Raji (cell line): ENCODE measurements around the gene PANK1.

Source experiments
- POLR2A ChIP-seq: IDR thresholded peaks from 2 replicates; pipeline ENCODE4 v1.6.1; 2011; ENCODE audit warnings: low read depth, low read length, control low read depth; ENCODE audit not compliant: insufficient read depth

PANK1 gene

GRCh38 chr10:89604200-89604599 is 40.8 kb downstream of the PANK1 start:
- TF ChIP-seq POLR2A: no peak

GRCh38 chr10:89602919-89603318 is 42.1 kb downstream of the PANK1 start:
- no peak for TF ChIP-seq POLR2A

GRCh38 chr10:89601728-89602361 is 43.2 kb downstream of the PANK1 start:
- no peak for TF ChIP-seq POLR2A

- no peak for TF ChIP-seq POLR2A
Observed at GRCh38 chr10:89600041-89600440, 45.0 kb downstream of the PANK1 start.

GRCh38 chr10:89593043-89593442 is 52.0 kb downstream of the PANK1 start:
- no peak for TF ChIP-seq POLR2A

GRCh38 chr10:89592539-89592938 is 52.5 kb downstream of the PANK1 start:
- TF ChIP-seq POLR2A: no peak

- TF ChIP-seq POLR2A: no peak
Observed at GRCh38 chr10:89591796-89592271, 53.2 kb downstream of the PANK1 start.

GRCh38 chr10:89591111-89591795 is 53.8 kb downstream of the PANK1 start:
- TF ChIP-seq POLR2A: no peak

GRCh38 chr10:89590326-89590725 is 54.7 kb downstream of the PANK1 start:
- no peak for TF ChIP-seq POLR2A

- TF ChIP-seq POLR2A: no peak
Observed at GRCh38 chr10:89589101-89589720, 55.8 kb downstream of the PANK1 start.

GRCh38 chr10:89588671-89589070 is 56.4 kb downstream of the PANK1 start:
- no peak for TF ChIP-seq POLR2A

- TF ChIP-seq POLR2A: no peak
Observed at GRCh38 chr10:89582022-89582421, 63.0 kb downstream of the PANK1 start.

- no peak for TF ChIP-seq POLR2A
Observed at GRCh38 chr10:89580243-89580642, 64.8 kb downstream of the PANK1 start.

- no peak for TF ChIP-seq POLR2A
Observed at GRCh38 chr10:89576696-89577095, 68.3 kb downstream of the PANK1 start.

- no peak for TF ChIP-seq POLR2A
Observed at GRCh38 chr10:89576022-89576421, 69.0 kb downstream of the PANK1 start.

- TF ChIP-seq POLR2A: no peak
Observed at GRCh38 chr10:89575031-89575430, 70.0 kb downstream of the PANK1 start.
